ENCODE measurements around the gene CD58.
"Not testable (repeated sequence)": the region's sequence is repeated elsewhere in the genome, so short reads cannot be mapped to it uniquely, and the experiment has no call there.

DNA sequence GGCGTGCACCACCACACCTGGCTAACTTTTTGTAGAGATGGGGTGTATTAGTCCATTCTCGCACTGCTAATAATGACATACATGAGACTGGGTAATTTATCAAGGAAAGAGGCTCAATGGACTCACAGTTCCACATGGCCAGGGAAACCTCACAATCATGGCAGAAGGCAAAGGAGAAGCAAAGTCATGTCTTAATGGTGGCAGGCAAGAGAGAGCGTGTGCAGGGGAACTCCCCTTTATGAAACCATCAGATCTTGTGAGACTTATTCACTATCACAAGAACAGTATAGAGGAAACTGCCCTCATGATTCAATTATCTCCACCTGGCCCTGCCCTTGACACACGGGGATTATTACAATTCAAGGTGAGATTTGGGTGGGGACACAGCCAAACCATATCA lies 8.4 kb downstream of the CD58 start:
- TF ChIP-seq, protein P1, sequence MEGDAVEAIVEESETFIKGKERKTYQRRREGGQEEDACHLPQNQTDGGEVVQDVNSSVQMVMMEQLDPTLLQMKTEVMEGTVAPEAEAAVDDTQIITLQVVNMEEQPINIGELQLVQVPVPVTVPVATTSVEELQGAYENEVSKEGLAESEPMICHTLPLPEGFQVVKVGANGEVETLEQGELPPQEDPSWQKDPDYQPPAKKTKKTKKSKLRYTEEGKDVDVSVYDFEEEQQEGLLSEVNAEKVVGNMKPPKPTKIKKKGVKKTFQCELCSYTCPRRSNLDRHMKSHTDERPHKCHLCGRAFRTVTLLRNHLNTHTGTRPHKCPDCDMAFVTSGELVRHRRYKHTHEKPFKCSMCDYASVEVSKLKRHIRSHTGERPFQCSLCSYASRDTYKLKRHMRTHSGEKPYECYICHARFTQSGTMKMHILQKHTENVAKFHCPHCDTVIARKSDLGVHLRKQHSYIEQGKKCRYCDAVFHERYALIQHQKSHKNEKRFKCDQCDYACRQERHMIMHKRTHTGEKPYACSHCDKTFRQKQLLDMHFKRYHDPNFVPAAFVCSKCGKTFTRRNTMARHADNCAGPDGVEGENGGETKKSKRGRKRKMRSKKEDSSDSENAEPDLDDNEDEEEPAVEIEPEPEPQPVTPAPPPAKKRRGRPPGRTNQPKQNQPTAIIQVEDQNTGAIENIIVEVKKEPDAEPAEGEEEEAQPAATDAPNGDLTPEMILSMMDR (IDR thresholded peaks at IDR 0.05): not testable (repeated sequence)
- TF ChIP-seq POLR2A (IDR thresholded peaks at IDR 0.05): not testable (repeated sequence)

Measured in Peyer's patch (tissue), 4 donors.